ENCODE measurements around the gene LFNG.
A peak's percentile ranks its signal among the peaks of the same experiment; 100 is the strongest.
"Not testable (repeated sequence)": the region's sequence is repeated elsewhere in the genome, so short reads cannot be mapped to it uniquely, and the experiment has no call there.

The LFNG gene

DNA sequence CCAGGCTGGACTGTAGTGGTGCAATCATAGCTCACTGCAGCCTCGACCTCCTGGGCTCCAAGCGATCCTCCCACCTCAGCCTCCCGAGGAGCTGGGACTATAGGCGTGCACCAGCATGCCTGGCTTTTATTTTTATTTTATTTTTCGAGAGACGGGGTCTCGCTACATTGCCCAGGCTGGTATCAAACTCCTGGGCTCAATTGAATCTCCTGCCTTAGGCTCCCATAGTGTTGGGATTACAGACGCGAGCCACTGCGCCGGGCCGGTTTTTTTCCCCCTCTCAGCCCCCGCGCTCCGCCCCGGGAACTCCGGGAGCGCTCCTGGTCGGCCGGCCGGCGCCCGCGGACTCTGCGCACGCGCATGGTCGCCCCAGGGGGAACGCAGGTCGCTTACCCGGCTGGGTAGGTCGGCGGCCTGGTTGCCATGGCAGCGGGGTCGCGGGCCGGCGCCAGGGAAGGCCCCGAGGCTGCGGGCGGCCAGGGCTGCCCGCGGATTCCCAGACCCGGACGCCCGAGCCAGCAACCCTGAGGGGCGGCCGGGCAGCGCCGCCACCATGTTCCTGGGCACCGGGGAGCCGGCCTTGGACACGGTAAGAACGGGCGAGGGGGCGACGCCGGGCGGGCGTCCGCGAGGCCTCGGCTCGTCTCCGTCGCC, 39.2 kb downstream of the LFNG start, which contains the start of gene IQCE:
Gene IQCE, plus strand, starts transcription at position 351 of the 654 bp plus-strand sequence. Its CDS starts 203 bp downstream, at position 554.
- H3K4me3 ChIP-seq: peak within 1 kb of the TSS; percentile 43 to 98 (median 81)
- H3K27ac ChIP-seq: peak within 1 kb of the TSS in 20 of 21 experiments; percentile 38 to 84 (median 72)

DNA sequence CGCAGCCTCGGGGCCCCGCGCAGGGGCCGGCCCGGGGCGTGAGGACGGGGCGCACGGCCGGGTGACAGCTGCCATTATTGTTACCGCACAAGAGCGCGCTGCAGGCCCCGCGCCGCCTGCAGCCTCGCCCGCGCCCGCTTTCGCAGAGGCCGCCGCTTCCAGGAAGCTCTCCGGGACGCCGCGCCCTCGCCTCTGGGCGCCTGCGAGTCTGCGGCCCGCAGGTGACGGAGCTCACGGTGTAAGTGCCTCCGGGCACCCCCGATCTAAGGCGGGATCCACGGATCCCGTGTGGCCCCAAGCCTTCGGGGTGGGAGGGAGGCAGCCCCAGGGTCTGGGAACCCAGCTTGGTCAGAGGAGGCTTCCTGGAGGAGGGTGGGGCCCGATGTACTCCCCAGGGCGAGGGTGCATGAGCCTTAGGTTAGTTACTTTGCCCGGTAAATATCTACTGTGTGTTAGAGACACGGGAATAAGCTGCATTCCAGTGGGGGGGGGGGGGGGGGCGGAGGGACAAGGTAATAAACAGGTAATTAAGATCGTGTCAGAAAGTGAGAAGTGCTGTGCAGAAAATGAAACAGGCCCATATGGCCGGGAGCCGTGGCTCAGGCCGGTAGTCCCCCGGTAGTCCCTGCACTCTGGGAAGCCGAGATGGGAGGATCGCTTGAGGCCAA, 39.8 kb downstream of the LFNG start:
- peak overlapping the region; percentile 43 to 98 (median 81) for H3K4me3 ChIP-seq
- peak overlapping the region in 20 of 21 experiments; percentile 38 to 84 (median 72) for H3K27ac ChIP-seq

DNA sequence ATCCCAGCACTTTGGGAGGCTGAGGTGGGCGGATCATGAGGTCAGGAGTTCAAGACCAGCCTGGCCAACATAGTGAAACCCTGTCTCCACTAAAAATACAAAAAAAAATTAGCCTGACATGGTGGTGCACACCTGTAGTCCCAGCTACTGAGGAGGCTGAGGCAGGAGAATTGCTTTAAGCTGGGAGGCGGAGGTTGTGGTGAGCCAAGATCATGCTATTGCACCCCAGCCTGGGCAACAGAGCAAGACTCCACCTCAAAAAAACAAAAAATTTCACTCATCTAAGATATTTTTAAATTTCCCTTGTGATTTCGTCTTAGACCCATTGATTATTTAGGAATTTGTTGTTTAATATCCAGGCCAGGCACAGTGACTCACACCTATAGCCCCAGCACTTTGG, 44.4 kb downstream of the LFNG start:
- not testable (repeated sequence) for H3K4me3 ChIP-seq, H3K27ac ChIP-seq

DNA sequence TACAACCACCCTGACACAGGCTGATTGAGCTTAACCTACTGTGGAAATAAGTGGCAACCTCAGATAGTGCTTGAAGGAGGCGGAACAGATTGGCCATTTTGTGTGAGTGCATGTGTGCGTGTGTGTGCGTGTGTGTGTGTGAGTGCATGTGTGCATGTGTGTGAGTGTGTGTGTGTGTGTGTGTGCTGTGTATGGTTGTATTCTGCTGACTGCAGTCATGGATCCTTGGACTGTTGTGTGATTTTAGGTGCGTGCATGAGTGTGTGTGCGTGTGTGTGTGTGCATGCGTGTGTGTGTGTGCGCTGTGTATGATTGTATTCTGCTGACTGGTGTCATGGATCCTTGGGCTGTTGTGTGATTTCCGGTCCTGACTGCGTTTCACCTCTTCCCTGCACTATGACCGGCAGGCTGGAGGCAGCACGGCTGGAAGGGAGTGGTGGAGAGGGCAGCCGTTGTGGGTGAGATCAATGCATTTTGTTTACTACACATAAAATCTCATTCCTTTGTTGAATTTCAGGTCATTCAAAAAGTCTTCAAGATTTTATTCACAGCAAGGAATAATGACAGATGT, 45.5 kb downstream of the LFNG start:
- H3K27ac ChIP-seq: no peak overlapping the region

DNA sequence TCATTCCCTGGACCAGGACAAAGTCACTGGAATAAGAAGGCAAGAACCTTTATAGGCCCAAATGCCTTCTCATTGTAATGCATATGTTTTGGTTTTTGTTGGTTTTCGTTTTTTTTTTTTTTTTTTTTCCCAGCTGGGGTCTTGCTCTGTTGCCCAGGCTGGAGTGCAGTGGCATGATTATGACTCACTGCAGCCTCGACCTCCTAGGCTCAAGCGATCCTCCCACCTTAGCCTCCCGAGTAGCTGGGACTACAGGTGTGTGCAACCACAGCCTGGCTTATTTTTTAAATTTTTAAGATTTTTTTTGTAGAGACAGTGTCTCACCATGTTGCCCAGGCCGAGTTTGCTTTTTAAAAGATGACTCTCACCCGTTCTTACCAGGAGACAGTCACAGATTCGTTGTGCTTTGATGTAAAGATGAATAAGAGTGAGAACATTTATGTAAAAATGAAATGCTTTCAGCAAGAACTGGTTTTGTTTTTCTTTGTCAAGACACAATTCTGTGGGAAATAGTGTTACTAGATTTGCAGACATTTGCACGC, 46.8 kb downstream of the LFNG start:
- H3K27ac ChIP-seq: no peak overlapping the region

More for the DNA sequence above, 45.5 kb downstream of the LFNG start:
- H3K4me3 ChIP-seq: no peak overlapping the region

DNA sequence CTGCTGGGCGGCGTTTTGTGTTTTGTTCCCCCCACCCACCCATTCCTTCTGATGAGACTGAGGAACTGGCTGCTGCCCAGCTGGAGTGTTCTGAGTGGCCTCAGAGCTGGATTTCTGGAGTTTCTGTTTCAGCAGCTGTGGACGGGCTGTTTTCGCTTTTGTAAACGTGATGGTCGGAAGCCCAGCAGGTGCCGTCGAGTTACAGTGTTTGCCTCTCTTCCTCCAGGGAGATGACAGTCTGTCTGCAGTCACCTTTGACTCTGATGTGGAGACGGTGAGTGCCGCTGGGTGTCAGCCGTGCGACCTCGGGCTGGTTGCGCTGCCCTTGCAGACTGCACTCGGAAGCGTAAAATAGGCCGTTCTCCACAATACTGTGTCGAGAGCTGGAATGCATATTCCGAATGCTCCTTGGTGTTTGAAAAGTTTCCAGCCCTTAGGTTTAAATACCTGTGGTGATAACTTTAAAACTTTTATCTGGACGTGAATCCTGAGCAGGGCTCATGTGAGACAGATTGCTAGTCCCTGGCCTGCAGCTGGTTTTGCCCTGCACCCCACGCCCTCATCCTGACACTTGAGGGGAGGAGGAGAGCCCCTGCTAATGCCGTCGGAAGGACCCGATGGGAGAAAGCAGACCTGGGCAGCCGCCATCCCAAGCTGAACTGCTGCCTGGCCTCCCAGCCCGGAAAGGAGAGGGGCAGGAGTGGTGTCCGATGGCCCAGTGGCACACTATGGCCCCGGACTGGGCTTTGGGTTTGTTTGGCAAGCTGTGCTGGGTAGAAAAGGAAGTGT, 47.5 kb downstream of the LFNG start:
- H3K4me3 ChIP-seq: no peak overlapping the region
- peak overlapping the region in 1 of 21 experiments; percentile 36 for H3K27ac ChIP-seq

More for the DNA sequence above, 46.8 kb downstream of the LFNG start:
- H3K4me3 ChIP-seq: no peak overlapping the region

DNA sequence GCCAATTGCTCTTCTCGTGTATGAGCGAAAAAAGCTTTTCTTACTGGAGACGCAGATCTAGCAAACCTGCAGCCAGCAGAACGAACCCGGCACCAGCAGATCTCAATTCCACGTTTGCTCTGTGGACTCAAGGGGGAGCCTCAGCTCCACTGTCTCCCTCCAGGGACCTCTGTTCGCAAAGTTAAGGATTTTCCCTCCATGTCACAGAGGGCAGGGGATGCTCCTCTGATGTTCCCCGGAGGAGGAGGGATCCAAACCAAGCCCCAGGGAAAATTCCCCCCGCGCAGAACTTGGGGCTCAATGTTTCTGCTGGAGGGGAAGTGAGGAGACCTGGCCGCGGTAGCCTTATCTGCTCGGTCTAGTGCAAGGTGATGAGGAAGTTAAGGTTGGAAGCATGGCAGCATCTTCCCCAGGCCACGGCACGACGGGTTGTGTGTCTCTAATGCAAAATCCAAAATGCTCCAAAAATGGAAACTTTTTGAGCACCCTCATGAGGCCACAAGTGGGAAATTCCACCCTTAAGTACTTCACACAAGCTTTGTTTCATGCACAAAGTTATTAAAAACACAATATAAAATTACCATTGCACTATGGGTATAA, 48.2 kb downstream of the LFNG start:
- H3K4me3 ChIP-seq: no peak overlapping the region
- H3K27ac ChIP-seq: peak overlapping the region in 1 of 21 experiments; percentile 36

DNA sequence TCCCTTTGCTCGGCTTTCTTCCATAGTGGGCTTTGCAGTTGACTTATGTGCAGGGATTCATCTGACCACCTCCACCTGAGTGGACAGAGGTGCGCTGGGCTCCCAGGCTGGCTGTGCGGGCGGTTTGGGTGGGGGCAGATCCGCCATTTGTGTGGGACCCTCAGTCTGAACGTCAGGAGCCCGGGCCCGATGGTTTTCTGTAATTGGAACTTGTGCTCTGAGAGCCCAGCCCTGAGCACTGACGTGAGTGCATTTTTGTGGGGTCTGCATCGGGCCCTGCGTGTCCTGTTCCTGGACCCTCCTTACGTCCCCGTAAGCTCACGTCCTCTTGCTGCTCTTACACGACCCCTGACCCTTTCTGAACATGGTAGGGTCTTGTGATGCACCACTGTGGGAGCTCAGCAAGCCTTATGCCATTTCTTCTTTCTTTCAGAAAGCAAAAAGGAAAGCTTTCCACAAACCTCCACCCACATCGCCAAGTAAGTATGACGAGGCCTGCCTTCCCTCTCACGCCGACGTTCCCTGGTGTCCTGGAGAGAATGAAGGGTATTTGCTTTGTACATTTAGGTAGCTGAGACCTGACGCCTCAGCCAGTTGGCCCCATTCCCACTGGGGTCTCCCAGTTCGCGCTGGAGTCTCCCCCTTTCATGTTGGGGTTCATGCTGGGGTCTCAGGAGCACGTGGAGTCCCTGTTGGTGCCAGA, 49.1 kb downstream of the LFNG start:
- Histone ChIP-seq H3K27ac (no peak overlapping the region), H3K4me3 (no peak overlapping the region)

DNA sequence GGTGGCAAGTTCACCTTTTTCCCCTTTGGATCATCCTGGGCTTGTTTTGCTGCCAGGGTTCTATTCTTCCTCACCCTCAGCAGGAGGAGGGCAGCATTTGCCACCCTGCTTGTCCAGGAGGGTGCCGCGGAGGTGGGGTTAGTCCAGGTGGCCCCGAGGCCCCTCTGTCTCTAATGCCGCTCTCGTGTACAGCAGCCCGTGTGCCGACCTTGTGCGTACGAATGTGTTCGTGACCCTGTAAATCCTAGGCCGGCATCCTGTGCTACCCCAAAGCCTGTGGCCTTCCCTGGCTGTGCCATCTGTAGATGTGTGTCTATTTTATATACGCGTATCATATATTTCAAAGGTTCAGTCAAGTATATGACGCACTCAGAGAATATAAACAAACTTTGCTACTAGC, 49.8 kb downstream of the LFNG start:
- Histone ChIP-seq H3K27ac (no peak overlapping the region), H3K4me3 (no peak overlapping the region)

DNA sequence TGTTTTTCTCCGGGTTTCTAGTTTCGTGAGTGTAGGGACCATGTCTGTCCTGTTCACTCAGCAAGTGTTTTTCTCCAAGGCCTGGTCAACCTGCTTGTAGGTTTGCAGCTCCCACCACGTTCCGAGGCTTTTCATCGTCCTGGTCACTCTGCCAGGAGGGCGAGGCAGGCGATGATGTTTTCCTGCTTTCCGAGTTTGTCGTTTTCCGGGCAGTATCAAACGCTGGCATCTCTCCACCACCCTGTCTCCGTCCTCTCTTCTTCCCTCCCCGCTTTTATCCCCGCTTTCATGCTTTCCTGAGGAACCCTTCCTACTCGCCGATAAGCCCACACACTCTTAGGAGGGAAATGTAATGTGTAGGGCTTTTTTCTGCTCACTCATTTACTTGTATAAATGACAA, 50.4 kb downstream of the LFNG start:
- no peak overlapping the region for H3K27ac ChIP-seq
- H3K4me3 ChIP-seq: no peak overlapping the region

DNA sequence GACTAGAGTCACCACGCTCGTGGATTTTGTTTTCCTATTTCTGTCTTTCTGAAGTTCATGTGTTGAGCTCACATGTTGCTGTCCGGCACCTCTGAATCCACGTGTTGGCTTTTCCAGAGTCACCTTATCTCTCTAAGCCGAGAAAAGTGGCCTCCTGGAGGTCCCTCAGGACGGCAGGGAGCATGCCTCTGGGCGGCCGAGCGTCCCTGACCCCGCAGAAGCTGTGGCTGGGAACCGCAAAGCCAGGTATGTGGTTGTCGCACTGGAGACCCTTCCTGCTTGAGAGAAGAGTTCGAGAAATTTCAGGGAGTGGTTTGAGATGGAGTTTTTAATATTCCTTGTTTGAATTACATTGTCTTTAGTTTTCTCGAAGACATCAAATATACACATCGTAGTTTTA, 51.8 kb downstream of the LFNG start:
- H3K27ac ChIP-seq: no peak overlapping the region
- no peak overlapping the region for H3K4me3 ChIP-seq

DNA sequence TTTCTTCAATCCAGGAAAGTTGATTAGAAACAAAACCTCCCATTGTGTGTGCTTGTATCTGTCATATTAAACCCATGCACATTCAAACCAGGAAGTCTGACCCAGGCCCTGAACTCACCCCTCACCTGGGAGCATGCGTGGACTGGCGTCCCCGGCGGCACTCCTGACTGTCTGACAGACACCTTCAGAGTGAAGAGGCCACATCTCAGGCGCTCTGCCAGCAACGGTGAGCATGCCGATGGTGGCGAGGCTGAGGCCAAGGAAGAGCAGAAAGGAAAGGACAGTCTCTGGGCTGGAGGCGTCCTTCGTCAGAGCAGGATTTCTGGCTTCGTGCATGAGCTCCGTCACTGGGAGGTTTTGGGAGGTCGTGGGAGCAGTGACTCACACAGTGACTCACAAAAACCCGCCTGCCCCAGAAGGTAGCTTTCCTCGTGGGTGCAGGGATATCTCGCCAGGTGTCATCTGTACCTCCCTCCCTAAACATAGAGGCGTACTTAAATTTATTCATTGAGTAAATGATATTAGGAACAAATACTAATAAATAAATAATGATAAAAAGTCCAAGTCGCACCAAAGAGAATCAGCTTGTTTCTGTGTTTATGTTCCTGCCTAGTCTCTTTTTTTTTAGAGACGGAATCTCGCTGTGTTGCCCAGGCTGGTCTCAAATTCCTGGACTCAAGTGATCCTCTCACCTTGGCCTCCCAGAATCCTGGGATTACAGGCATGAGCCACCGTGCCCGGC, 52.7 kb downstream of the LFNG start:
- peak overlapping the region in 2 of 21 experiments; percentile 8 to 22 for H3K27ac ChIP-seq

DNA sequence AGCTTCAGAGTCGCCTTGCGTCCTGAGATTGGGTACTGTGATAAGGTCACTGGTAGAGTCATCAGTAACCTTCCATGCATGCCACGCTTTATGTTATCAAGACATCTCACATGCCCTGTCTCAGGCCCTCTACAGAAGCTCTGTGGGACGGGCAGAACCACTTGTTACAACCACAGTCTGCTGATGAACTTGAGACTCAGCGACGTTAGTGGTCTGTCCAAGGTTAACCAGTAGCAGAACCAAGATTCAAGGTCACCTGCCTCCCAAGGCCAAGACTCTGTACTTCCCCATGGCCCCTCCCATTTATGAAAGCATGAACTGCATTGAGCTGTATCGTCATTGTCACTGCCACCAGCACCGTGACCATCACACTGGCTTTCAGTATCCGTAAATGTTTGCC, 54.2 kb downstream of the LFNG start:
- no peak overlapping the region for H3K27ac ChIP-seq
- H3K4me3 ChIP-seq: no peak overlapping the region

More for the DNA sequence above, 52.7 kb downstream of the LFNG start:
- H3K4me3 ChIP-seq: no peak overlapping the region

DNA sequence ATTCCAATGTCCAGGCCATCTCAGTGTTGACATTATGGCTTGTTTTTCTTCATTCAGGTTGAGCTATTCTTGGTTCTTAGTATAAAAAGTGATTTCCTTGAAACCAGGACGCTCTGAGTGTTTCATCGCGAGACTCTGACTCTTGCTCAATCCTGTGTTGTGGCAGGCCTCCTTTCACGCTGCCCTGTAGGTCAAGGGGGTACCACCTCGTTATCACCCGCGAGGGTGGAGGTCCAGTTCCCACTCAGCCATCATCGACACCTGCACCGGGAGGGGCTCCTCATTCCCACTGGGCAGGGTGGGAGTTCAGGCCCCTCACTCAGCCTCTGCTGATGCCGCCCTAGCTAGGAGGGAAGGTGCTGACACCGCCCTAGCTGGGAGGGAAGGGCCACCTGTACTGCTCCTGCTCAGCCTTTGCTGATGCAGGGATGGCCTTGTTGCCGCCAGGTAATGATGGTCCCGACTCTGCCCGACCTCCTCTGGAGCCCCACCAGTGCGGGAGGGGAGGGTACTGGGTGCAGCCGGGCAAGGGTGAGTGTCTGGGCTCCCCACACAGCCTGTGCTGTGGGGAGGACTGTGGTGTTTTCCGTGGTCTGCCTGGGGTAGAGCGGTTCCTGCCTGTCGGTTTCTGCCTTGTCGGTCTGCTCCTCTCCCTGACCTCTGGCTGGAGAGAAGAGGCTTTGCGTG, 55.6 kb downstream of the LFNG start:
- H3K27ac ChIP-seq: no peak overlapping the region
- H3K4me3 ChIP-seq: no peak overlapping the region

DNA sequence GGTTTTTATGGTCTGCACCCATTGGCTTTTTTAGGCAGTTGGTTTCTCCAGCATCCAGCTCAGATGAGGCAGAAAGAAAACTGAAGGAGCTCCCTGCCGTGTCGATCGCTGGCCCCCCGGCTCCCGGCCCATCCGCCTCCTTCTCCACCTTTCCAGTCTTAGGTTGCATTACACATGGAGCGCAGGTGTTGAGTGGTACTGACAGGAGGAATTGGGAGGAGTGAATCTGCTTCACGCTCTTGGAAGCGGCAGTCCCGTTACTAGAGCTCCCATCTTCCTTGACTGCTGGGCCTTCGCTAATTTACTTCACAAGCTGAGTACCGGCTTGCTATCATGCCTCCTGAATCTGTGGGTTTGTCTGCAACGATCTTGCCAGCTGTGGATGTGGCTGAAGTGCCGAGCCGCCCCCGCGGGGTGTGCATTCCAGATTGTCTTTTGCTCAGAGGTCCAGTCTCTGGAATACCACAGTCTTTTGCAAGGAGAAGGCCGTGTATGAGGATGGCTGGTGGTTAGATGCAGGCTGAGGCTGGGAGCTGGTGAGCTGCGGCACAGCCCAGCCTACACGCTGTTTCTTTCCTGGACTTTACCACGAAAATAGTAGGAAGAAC, 56.3 kb downstream of the LFNG start:
- Histone ChIP-seq H3K27ac (no peak overlapping the region), H3K4me3 (no peak overlapping the region)

DNA sequence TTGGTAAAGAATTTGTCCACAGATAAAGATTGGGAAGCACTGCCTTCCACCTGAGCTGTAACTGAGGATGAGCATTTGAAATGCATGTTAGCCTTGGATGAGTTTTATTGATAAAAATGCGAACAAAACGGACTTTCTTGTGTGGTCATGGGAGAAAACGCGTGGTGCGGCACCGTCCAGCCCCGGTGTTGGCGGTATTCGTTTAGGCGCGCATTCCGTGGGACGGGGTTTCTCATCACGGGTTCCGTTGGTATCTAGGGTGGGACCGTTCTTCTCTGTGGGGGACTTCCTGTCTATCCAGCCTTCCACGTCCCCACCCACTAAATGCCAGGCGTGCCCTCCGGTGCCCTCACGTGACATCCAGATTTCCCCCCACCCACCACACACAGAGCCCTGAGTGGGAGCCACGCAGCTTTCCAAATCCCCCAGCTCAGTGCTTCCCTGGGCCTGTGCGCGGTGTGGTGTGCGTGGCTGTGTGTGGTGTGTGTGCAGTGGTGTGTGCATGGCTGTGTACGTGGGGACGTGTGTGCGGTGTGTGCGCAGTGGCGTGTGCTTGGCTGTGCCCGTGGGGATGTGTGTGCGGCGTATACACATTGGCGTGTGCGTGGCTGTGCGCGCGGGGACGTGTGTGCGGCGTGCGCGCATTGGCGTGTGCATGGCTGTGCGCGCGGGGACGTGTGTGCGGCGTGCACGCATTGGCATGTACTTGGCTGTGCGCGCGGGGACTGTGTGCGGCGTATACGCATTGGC, 57.3 kb downstream of the LFNG start:
- no peak overlapping the region for H3K4me3 ChIP-seq

More for the DNA sequence above, 57.3 kb downstream of the LFNG start:
- no peak overlapping the region for H3K27ac ChIP-seq

Data from skin epidermis (tissue), 12 donors.